ACHN (cell line): ENCODE data around the gene ARHGEF10L.

ENCODE experiments used
- DNase-seq: peaks from one replicate; pipeline ENCODE4 v3.0.0-alpha.2; 2015
- in situ Hi-C: cut with HindIII; loops from 2 replicates; pipeline ENCODE4 v1.10.0; 2017; ENCODE audit warnings: low sequenced_read_pairs, low pct_ligation_motif_present, low pct_unique_long_range_greater_than_20kb

ARHGEF10L gene

DNA sequence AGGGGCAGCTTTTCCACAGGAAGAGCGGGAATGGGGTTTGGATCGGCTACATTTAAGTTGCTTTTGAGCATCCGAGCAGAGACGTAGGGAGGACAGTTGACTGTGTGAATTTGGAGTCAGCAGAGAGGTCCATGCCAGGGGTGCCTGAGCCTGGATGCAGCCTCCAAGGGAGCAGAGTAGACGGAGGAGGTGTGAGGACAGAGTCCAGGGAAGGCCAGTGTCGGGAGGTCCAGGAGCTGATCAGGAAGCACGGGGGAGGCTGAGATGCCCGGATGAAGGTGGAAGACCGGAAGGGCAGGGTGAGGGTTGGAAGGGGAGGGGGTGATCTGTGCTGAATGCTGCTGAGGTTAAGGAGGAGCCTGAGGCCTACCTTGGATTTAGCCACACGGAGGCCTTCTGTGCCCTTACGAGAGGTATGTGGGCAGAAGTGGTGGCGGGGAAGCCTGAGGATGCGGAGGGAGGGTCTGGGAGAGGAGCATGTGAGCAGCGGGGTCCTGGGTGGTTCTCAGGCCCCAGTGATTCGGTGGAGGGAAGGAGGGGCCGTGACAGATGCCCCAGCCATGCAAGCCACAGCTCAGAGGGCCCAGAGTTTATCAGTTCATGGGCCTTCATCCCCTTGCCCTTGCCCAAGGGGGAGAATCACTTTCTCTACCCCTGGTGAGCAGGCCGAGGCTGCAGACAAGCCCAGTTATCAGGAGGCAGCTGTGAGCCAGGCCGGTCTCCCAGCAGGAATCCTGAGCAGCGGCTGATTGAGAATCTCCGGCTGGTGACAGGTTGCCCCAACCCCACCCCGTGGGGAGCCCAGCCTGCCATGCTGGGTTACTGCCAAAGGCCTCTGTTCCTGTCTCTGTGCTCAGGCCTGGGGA, 161.7 kb downstream of the ARHGEF10L start:
- DNase-seq: no peak
- in situ Hi-C loops: no loop called here

- DNase-seq: no peak
- in situ Hi-C loops: no loop called here
Observed at GRCh38 chr1:17704176-17704575, 164.7 kb downstream of the ARHGEF10L start.

- in situ Hi-C loops: no loop called here
- no peak for DNase-seq
Observed at GRCh38 chr1:17706445-17706844, 166.9 kb downstream of the ARHGEF10L start.

DNA sequence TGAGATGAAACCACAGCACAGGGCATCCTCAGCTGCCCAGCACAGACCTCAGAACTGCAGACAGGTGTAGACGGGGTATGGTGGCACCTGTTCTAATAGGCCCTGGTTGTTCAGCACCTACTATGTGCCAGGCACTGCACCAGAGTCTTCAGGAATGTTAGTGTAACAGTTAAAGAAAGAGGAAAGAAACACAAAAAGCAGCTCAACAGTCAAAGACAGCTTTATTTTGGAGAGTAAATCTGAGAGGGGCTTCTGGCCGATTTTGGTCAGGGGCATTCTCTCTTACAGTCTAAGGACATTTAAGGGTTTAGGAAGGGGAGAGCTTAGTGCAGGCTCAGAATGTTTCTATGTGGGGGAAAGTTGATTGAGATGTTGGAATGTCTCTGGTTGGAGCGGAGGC, 170.5 kb downstream of the ARHGEF10L start:
- DNase-seq: no peak
- in situ Hi-C loops: no loop called here

DNA sequence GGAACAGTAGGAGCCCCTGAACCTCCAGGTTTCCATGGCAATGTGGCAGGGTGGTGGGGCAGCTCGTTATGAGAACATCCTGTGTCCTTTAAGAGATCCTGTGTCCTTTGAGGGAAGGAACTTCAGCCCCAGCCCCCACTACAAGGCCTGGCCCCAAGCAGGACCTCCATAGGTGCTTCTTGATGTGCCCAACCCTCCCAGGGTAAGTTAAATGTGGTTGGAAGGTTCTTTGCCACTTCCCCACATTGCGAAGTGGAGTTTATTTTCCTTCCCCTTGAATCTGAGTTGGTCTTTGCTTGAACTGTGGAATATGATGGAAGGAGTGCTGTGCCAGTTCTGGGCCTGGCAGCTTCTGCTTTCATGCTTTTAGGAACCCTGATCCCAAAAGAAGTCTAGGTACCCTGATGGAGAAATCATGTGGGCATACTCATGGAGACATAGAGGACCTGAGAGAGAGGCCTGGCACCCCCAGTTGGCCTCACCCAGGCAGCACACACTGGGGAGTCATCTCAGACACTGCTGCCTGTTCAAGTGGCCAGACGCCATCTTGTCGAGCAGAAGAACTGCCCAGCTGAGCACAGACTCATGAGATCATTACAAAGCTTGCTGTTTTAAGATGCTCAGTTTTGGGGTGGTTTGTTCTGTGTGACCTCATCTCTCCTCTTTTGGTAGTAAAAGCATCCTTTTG, 171.5 kb downstream of the ARHGEF10L start:
- in situ Hi-C loops: no loop called here
- DNase-seq: no peak

GRCh38 chr1:17711577-17711910, 172.0 kb downstream of the ARHGEF10L start:
- in situ Hi-C loops: no loop called here
- DNase-seq: no peak

GRCh38 chr1:17711941-17712340, 172.4 kb downstream of the ARHGEF10L start:
- in situ Hi-C loops: no loop called here
- DNase-seq: no peak

DNA sequence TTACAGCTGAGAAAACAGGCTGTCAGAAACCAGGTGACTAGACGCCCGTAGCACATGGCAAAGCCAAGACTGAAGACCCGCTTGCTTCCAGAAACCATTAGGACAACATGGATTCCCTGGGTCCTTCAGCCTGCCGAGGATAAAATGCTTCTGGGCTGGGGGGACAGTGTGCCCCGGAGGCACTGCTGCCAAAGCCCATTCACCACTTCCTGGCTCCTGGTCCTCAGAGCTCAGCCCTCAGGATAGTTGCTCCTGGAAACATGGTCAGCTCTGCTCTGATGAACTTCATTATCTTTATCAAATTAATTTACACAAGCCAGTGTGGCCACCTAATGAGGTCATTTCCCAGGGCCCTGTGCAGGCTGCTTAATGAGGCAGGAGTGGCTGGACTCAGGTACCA, 174.5 kb downstream of the ARHGEF10L start:
- in situ Hi-C loops: no loop called here
- DNase-seq: no peak

DNA sequence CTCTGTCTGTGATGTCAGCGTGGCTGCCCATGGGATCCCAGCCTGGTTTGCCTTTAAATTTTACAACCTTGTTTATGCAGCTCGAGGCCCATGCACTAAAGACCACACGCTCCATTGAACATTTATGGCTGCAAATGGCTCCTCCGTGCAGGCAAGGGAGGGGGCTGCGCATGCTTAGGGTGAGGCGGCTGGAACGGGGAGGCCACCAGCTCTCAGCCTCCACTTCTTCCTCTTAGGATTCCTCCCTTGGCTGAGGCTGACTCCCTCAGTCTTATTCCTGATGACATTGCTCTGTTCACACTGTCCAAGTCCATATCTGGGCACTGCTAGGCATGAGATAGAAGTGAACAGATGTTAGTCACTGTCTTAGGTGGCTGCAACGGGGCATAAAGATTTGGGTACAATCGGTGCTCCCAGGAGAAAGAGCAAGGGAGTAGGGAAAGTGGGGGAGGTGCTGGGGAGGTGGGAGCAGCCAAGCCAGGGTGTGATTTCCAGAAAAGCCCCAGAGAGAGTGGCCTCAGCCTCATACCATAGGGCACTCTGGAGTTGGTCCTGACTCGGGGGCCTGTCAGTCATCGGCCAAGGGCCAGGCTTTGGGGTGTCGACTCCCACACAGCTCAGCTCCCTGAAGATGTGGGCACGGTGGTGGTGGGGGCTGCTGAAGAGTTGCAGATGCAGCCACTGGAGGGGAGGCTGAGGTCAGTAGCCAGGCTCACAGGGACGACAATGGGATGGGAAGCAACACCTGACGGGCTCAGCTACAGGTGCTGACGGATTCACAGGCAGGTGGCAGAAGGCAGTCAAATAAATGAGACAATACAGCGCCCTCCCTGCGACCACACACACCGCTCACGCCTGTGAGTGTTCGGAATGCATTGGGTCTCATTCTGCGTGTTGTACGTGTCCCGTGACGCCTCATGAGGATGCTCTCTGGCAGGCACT, 178.4 kb downstream of the ARHGEF10L start:
- no peak for DNase-seq
- in situ Hi-C loops: no loop called here

DNA sequence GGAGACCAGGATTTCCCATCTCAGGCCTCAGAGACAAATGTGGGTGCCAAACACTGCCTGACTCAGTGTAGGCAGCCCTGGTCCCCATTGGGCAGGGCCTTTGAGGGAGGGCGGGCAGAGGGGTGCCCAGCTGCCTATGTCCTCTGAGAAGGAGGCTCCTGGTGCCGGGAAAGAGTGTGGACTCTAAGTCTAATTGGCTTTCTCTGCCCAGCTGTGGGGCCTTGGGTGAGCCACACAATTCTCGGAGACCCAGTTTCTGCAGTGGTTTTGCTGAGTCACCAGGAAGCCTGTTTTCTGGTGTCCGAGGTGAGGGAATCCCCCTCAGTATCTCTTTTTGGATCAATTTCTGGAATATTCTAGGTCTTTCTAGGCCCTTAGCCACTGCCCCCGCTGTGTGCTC, 180.4 kb downstream of the ARHGEF10L start:
- DNase-seq: no peak
- in situ Hi-C loops: no loop called here

GRCh38 chr1:17721444-17721843, 181.9 kb downstream of the ARHGEF10L start:
- no peak for DNase-seq
- in situ Hi-C loops: no loop called here

GRCh38 chr1:17723684-17724083, 184.2 kb downstream of the ARHGEF10L start:
- in situ Hi-C loops: no loop called here
- no peak for DNase-seq

- in situ Hi-C loops: no loop called here
- DNase-seq: no peak
Observed at GRCh38 chr1:17724150-17724549, 184.7 kb downstream of the ARHGEF10L start.

- no peak for DNase-seq
- in situ Hi-C loops: no loop called here
Observed at GRCh38 chr1:17725084-17725719, 185.7 kb downstream of the ARHGEF10L start.

GRCh38 chr1:17725811-17726582, 186.5 kb downstream of the ARHGEF10L start:
- DNase-seq: no peak
- in situ Hi-C loops: no loop called here

- no peak for DNase-seq
Observed at GRCh38 chr1:17728123-17728712, 188.7 kb downstream of the ARHGEF10L start.

DNA sequence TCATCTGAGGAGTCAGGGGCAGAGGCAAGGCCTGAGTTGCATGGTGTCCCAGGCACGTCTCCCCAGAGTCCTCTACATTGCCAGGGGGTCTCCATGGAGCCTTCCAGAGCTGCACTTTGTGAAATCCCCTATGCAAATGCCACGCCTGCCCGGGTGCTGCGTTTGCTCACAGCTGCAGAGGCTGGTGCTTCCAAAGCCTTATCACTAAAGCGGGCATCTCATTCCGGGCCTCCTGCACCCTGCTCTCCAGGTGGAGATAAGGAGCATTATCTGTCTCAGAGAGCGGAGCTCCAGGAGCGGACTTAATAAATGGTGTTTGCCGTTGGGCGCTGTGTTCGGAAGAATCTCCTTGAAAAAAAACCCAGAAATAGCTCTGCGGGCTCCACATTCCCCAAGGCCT, 189.8 kb downstream of the ARHGEF10L start:
- in situ Hi-C loops: no loop called here
- no peak for DNase-seq

More at GRCh38 chr1:17728123-17728712, 188.7 kb downstream of the ARHGEF10L start:
- in situ Hi-C loops: no loop called here

DNA sequence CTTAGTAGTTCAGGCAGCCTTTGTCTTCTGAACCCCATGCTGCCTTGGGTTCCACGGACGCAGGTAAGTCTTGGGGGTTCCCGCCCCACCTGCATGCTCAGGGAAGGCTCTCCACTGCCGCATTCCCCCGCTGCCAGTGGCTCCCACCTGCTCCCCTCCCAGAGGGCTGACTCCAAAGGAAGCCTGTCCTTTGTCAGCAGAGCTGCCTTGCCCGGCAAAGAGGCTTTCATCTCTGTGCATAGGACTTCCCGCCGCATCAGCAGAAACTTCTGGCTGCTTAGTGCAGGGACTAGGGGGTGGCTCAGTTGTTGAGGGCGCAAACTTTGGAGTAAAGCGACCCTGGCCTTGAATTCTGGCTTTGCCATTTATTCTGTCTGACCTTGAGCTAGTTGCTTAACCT, 190.4 kb downstream of the ARHGEF10L start:
- in situ Hi-C loops: no loop called here
- DNase-seq: no peak
